ENCODE data around the gene S100A7.

S100A7 gene

DNA sequence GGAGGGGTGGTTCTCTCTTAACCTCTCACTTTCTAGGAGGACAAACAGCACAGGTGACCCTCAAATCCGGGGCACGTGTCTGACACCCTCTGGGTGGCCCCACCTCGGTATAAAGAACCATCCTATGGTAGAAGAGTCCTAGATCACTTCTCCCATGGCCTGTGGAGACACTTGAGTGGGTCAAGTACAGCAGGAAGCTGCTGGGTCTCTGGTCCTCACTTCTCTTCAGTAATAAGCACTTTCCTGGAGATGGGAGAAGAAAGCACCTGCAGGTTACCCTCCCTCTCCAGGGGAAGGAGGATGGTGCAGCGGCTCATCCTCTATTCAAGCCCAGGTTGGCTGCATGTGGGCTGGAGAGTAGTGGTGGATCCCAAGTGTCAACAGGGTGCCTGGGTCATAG lies 17.0 kb downstream of the S100A7 start:
- no peak overlapping the region for H3K4me3 ChIP-seq (ENCODE audit: low read length)
- TF ChIP-seq, protein P1, sequence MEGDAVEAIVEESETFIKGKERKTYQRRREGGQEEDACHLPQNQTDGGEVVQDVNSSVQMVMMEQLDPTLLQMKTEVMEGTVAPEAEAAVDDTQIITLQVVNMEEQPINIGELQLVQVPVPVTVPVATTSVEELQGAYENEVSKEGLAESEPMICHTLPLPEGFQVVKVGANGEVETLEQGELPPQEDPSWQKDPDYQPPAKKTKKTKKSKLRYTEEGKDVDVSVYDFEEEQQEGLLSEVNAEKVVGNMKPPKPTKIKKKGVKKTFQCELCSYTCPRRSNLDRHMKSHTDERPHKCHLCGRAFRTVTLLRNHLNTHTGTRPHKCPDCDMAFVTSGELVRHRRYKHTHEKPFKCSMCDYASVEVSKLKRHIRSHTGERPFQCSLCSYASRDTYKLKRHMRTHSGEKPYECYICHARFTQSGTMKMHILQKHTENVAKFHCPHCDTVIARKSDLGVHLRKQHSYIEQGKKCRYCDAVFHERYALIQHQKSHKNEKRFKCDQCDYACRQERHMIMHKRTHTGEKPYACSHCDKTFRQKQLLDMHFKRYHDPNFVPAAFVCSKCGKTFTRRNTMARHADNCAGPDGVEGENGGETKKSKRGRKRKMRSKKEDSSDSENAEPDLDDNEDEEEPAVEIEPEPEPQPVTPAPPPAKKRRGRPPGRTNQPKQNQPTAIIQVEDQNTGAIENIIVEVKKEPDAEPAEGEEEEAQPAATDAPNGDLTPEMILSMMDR (IDR thresholded peaks at IDR 0.05; ENCODE audit: insufficient read depth, low read depth, low read length, missing control alignments) = no peak
- DNase-seq (ENCODE audit: low read depth) = no peak

DNA sequence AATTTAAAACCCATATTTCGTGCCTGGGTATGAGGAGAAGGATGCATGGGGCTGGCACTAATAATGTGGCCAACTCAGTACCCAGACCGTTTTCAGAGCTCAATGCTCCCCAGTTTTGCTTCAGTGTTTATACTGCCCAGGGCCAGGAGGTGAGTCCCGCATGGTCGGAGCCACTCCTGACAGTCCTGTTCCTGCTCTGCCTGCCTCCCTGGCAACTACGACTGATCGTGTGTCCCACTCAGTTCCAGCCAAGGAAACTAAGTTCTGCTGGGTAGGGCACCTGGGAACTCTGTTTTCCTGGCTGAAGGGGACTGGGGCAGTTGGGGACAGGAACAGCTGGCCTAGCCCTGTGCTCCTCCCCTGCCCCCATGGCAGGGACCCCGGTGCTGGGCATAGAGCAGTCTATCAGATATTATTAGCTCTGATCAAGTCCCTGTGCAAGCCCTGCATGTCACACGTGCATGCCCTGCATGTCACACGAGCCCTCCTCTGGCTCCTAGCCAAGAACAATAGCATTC lies 19.2 kb downstream of the S100A7 start:
- TF ChIP-seq, protein P1 (IDR thresholded peaks at IDR 0.05; ENCODE audit: insufficient read depth, low read depth, low read length, missing control alignments) = no peak
- H3K4me3 ChIP-seq (ENCODE audit: low read length) = no peak overlapping the region
- DNase-seq (ENCODE audit: low read depth) = no peak

DNA sequence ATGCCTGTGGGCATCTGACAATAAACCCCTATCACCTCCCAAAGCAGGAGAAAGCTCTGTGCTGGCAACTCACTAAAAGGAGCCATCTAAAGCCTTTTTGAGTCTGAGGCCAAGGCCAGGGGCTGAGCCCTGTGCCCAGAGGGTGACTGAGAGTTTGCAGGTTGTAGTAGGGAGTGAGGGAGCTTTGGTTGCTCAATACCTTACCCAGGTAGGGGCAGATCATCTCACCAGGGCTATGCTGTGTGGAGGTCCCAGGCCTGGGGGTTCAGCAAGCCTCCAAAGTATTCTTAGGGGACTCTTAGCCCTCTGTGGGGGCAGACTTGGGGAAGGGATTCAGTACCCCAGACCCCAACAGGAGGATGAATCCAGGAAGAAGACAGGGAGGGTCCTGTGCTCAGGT lies 21.2 kb downstream of the S100A7 start:
- TF ChIP-seq, protein P1 (IDR thresholded peaks at IDR 0.05; ENCODE audit: insufficient read depth, low read depth, low read length, missing control alignments) = no peak
- DNase-seq (ENCODE audit: low read depth) = no peak
- H3K4me3 ChIP-seq (ENCODE audit: low read length) = no peak overlapping the region

DNA sequence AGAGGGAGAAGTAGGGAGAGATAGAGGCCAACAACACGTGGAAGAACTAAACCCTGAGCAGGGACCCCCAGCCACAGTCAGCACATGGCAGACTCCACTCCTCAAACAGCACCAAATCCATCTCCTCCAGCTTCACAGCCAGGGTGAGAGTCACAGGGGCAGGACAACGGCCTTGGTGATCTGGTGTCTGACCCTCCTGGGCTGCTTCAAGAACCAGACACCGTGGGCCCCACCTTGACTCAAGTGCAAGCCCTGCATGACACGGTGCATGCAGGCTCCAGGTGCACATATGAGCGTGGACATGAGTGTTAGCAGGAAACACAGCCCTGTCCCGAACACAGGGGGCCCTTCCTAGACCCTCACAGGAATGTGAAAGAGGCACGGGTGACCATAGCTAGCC lies 21.9 kb downstream of the S100A7 start:
- TF ChIP-seq, protein P1 (IDR thresholded peaks at IDR 0.05; ENCODE audit: insufficient read depth, low read depth, low read length, missing control alignments) = no peak
- H3K4me3 ChIP-seq (ENCODE audit: low read length) = no peak overlapping the region
- DNase-seq (ENCODE audit: low read depth) = no peak

DNA sequence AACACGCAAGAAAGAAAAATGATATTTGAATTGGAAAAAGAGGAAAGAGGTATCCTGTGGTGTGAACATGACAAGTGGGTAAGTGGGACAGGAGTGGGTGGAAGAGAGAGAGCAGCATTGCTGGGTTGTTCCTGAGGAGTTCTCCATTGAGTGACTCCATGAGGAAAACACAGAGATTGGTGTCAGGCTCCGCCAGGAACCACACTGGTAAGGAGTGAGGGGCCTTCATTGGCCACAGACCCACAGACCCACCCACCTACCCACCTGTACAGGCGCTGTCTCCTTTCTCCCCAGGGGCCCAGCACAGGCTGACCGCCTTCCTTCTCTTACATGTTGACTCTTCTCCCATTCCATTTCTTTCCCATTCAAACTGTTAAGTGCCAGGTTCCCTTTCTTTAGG lies 23.2 kb downstream of the S100A7 start:
- no peak overlapping the region for H3K4me3 ChIP-seq (ENCODE audit: low read length)
- TF ChIP-seq, protein P1 (IDR thresholded peaks at IDR 0.05; ENCODE audit: insufficient read depth, low read depth, low read length, missing control alignments) = no peak

DNA sequence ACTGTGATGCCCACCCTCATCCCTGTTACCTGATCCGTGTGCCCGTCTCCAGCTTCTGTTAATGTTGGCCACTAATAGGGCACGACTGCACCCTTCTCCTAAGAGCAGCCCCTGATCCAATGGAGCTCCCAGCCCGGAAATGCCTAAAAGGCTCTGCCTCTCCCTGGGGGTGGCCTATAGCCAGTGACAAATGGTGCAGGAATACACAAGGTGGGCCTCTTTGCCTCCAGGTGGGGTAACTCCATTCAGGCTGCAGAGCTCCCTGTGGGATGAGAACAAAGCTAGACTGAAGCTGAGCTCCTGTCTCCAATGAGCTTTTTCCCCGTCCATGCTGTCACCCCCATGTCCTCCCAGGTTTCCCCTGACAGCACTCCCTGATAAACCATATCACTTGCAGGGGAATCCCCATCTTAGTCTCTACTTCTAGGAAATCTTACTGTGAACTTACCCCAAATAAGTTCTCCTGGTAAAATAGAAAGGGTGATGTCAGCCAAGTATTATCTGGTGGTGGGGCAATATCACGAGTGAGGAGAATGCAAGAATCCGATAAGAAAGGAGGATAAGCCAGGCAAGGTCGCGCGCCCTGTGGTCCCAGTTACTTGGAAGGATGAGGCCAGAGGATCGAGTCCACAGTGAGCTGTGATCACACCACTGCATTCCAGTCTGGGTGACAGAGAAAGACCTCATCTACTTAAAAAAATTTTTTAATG lies 25.6 kb downstream of the S100A7 start:
- DNase-seq (ENCODE audit: low read depth) = no peak
- H3K4me3 ChIP-seq (ENCODE audit: low read length) = no peak overlapping the region
- TF ChIP-seq, protein P1 (IDR thresholded peaks at IDR 0.05; ENCODE audit: insufficient read depth, low read depth, low read length, missing control alignments) = no peak

More for the DNA sequence above, 23.2 kb downstream of the S100A7 start:
- DNase-seq (ENCODE audit: low read depth) = no peak

Data from epithelial cell of esophagus (primary cell).